ENCODE measurements around the gene USF1.

- TF ChIP-seq, protein P1, sequence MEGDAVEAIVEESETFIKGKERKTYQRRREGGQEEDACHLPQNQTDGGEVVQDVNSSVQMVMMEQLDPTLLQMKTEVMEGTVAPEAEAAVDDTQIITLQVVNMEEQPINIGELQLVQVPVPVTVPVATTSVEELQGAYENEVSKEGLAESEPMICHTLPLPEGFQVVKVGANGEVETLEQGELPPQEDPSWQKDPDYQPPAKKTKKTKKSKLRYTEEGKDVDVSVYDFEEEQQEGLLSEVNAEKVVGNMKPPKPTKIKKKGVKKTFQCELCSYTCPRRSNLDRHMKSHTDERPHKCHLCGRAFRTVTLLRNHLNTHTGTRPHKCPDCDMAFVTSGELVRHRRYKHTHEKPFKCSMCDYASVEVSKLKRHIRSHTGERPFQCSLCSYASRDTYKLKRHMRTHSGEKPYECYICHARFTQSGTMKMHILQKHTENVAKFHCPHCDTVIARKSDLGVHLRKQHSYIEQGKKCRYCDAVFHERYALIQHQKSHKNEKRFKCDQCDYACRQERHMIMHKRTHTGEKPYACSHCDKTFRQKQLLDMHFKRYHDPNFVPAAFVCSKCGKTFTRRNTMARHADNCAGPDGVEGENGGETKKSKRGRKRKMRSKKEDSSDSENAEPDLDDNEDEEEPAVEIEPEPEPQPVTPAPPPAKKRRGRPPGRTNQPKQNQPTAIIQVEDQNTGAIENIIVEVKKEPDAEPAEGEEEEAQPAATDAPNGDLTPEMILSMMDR (IDR thresholded peaks at IDR 0.05) = no peak
- no peak for TF ChIP-seq POLR2A (IDR thresholded peaks at IDR 0.05)
- TF ChIP-seq POLR2AphosphoS5 (IDR thresholded peaks at IDR 0.05) = no peak
Measured at GRCh38 chr1:161046605-161047228, 940 bp upstream of the USF1 start.
